KMS-11 (cell line): ENCODE measurements around the gene SKI.

Experiments used
- H2AFZ ChIP-seq: fragments of 200-600 bp; sonication (generic); 2 replicates; pipeline ENCODE4 v1.6.1; 2016; ENCODE audit warnings: antibody characterized with exemption, mixed run types, low read depth
- H3K27ac ChIP-seq: fragments of 200-600 bp; sonication (generic); 2 replicates; pipeline ENCODE4 v1.6.1; 2016; ENCODE audit warnings: mild to moderate bottlenecking, mixed run types
- H3K27me3 ChIP-seq: fragments of 200-600 bp; sonication (generic); 2 replicates; pipeline ENCODE4 v1.6.1; 2017; ENCODE audit warnings: mild to moderate bottlenecking, low read depth, mixed run types, moderate library complexity; ENCODE audit not compliant: insufficient read depth
- H3K36me3 ChIP-seq: fragments of 200-600 bp; sonication (generic); 2 replicates; pipeline ENCODE4 v1.6.1; 2017; ENCODE audit warnings: mild to moderate bottlenecking, mixed run types; ENCODE audit not compliant: insufficient read depth
- H3K4me1 ChIP-seq: fragments of 200-600 bp; sonication (generic); 2 replicates; pipeline ENCODE4 v1.6.1; 2016; ENCODE audit warnings: mild to moderate bottlenecking, low read depth, mixed run types; ENCODE audit not compliant: poor library complexity, severe bottlenecking
- H3K4me2 ChIP-seq: fragments of 200-600 bp; sonication (generic); 2 replicates; pipeline ENCODE4 v1.7.0; 2016; ENCODE audit warnings: mild to moderate bottlenecking, mixed run types
- H3K4me3 ChIP-seq: fragments of 200-600 bp; sonication (generic); IDR thresholded peaks from 2 replicates; pipeline ENCODE4 v1.6.1; 2017; ENCODE audit warnings: low read depth, low read length, mixed read lengths; ENCODE audit not compliant: insufficient read depth
- H3K79me2 ChIP-seq: fragments of 200-600 bp; sonication (generic); 2 replicates; pipeline ENCODE4 v1.6.1; 2016; ENCODE audit warnings: low read depth, mixed run types; ENCODE audit not compliant: insufficient read depth
- H3K9ac ChIP-seq: fragments of 200-600 bp; sonication (generic); 2 replicates; pipeline ENCODE4 v1.6.1; 2016; ENCODE audit warnings: mild to moderate bottlenecking, mixed run types
- H4K20me1 ChIP-seq: fragments of 200-600 bp; sonication (generic); 2 replicates; pipeline ENCODE4 v1.6.1; 2016; ENCODE audit warnings: mild to moderate bottlenecking, mixed run types; ENCODE audit not compliant: insufficient read depth
- CTCF ChIP-seq: fragments of 200-600 bp; sonication (generic); conservative IDR thresholded peaks from 2 replicates; pipeline ENCODE4 v1.6.1; 2017; ENCODE audit warnings: low read depth, mild to moderate bottlenecking, antibody characterized with exemption, low read length, moderate library complexity, mixed read lengths

The SKI gene

GRCh38 chr1:2187619-2188018 lies 40.5 kb upstream of the SKI start:
- H3K27ac ChIP-seq: no peak overlapping the region
- no peak overlapping the region for H3K9ac ChIP-seq

GRCh38 chr1:2188336-2188735 lies 39.8 kb upstream of the SKI start:
- H3K9ac ChIP-seq: no peak overlapping the region
- no peak overlapping the region for H3K4me2 ChIP-seq
- no peak overlapping the region for H3K4me3 ChIP-seq
- H3K36me3 ChIP-seq: no peaks in the 10 kb centered on the region
- H4K20me1 ChIP-seq: no peaks in the 10 kb centered on the region
- no peak overlapping the region for H2AFZ ChIP-seq
- no peaks in the 10 kb centered on the region for H3K4me1 ChIP-seq
- TF ChIP-seq CTCF: no peak
- H3K27ac ChIP-seq: no peak overlapping the region
- no peaks in the 10 kb centered on the region for H3K79me2 ChIP-seq
- peaks cover 53% of the 10 kb centered on the region for H3K27me3 ChIP-seq

More at GRCh38 chr1:2187619-2188018, 40.5 kb upstream of the SKI start:
- H2AFZ ChIP-seq: no peak overlapping the region
- H3K4me1 ChIP-seq: no peaks in the 10 kb centered on the region
- no peaks in the 10 kb centered on the region for H3K79me2 ChIP-seq
- H3K4me2 ChIP-seq: no peak overlapping the region
- H3K36me3 ChIP-seq: no peaks in the 10 kb centered on the region
- H4K20me1 ChIP-seq: no peaks in the 10 kb centered on the region
- H3K4me3 ChIP-seq: no peak overlapping the region
- peaks cover 55% of the 10 kb centered on the region for H3K27me3 ChIP-seq
- no peak for TF ChIP-seq CTCF

GRCh38 chr1:2189459-2190425 lies 38.4 kb upstream of the SKI start:
- no peaks in the 10 kb centered on the region for H3K79me2 ChIP-seq
- H3K27me3 ChIP-seq: peaks cover 39% of the 10 kb centered on the region
- H4K20me1 ChIP-seq: no peaks in the 10 kb centered on the region
- no peak overlapping the region for H2AFZ ChIP-seq
- H3K4me2 ChIP-seq: no peak overlapping the region
- no peak overlapping the region for H3K4me3 ChIP-seq
- no peak overlapping the region for H3K27ac ChIP-seq
- no peaks in the 10 kb centered on the region for H3K4me1 ChIP-seq
- no peak for TF ChIP-seq CTCF
- H3K9ac ChIP-seq: no peak overlapping the region
- H3K36me3 ChIP-seq: no peaks in the 10 kb centered on the region

- Histone ChIP-seq H3K9ac (no peak overlapping the region), H3K27me3 (peaks cover 38% of the 10 kb centered on the region), H3K4me3 (no peak overlapping the region), H3K4me2 (no peak overlapping the region), H3K79me2 (no peaks in the 10 kb centered on the region), H3K36me3 (no peaks in the 10 kb centered on the region), H2AFZ (no peak overlapping the region), H3K4me1 (no peaks in the 10 kb centered on the region), H4K20me1 (no peaks in the 10 kb centered on the region), H3K27ac (no peak overlapping the region)
- no peak for TF ChIP-seq CTCF
These were observed 37.6 kb upstream of the SKI start for GRCh38 chr1:2190491-2190976.
